HG03571 (cell line): Measurements from ENCODE around the gene ARF5.

Source experiments
- ATAC-seq: cut with Tn5 transposase; IDR thresholded peaks from one replicate; pipeline ENCODE4 v1.9.1; 2021; ENCODE audit not compliant: unreplicated experiment

Gene ARF5

DNA sequence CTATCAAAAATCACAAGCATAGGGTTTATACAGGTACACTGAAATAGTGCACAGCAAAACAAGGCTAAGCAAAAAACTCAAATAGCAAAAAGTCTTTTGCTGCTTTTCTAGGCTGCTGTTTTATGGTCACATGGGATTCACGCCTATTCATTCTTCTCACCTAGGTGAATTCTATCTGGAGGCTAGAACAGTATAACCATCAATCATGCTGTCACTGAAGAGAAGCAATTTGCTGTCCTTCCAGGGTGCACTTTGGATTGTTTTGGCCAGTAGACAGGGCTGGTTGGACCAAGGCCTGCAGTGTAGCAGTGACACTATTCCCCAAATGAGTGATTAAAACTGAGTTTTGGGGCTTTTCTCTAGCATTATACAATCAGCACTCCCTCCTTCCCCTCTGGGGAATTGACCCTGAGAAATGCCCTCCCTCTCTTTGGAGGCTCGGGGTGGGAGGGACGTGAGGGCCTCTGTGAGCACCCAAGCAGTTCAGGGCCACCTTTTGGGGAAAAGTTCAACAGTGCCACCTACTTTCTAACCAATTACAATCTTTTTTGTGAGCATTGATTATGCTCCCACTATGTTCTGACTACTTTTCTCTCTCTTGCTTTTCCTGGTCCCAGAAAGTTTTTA is 47.6 kb downstream of the ARF5 start:
- ATAC-seq: no peak

DNA sequence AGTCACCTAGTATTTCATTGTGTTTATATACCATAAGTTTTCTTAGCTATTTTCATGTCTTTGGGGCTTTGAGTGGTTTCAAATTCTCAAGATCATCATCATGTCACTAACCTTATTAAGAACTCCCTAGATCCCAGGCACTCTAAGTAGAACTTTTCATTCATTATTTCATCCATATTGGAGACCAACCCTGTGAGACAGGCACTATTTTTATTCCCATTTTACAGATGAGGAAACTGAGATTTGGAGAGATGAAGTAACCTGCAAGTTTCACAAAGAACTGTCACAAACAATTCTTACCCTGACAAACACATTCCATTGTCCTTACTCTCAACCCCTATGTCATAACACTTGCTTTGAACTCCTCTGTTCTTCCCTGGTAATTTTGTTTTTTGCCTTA is 50.0 kb downstream of the ARF5 start:
- no peak for ATAC-seq
